NCI-H1694 treated with DMSO at 0.1 percent for 48 hours (cell line): ENCODE data around the gene UNC79.

ENCODE experiments used
- DNase-seq: peaks from one replicate; lab custom pipeline; 2025; lab: John Stamatoyannopoulos, UW

Gene UNC79

GRCh38 chr14:93751946-93752655 is 321.4 kb downstream of the UNC79 start:
- DNase-seq, result no peak

- DNase-seq, result no peak
Measured at GRCh38 chr14:93752980-93753561, 322.3 kb downstream of the UNC79 start.

GRCh38 chr14:93753647-93754046 is 322.9 kb downstream of the UNC79 start:
- no peak for DNase-seq

GRCh38 chr14:93757206-93757605 is 326.5 kb downstream of the UNC79 start:
- no peak for DNase-seq
